ENCODE results near the gene CSNK1A1.

- TF ChIP-seq TAF1 (IDR thresholded peaks at IDR 0.05; ENCODE audit: borderline replicate concordance, insufficient read depth, low read length) (no peak), POLR2AphosphoS5 (IDR thresholded peaks at IDR 0.05; ENCODE audit: low read depth, low read length) (no peak), REST (IDR thresholded peaks at IDR 0.05; ENCODE audit: insufficient read depth in 1 of 2, low read depth in 2 of 2, low read length in 2 of 2) (no peak), SIN3A (IDR thresholded peaks at IDR 0.05; ENCODE audit: borderline replicate concordance, insufficient read depth, low read length) (no peak), FOXP2 (optimal IDR thresholded peaks at IDR 0.05; ENCODE audit: borderline replicate concordance, extremely low read depth, extremely low read length, insufficient read depth) (no peak)
Observed at GRCh38 chr5:149498724-149499336, 52.4 kb downstream of the CSNK1A1 start.

Measured in PFSK-1 (cell line).